GM21576 (cell line): ENCODE data around the gene TRAF7.

Experiments
- ATAC-seq: cut with Tn5 transposase; IDR thresholded peaks from one replicate; pipeline ENCODE4 v1.9.1; 2021; ENCODE audit warnings: mild to moderate bottlenecking, moderate library complexity; ENCODE audit not compliant: unreplicated experiment

The TRAF7 gene

DNA sequence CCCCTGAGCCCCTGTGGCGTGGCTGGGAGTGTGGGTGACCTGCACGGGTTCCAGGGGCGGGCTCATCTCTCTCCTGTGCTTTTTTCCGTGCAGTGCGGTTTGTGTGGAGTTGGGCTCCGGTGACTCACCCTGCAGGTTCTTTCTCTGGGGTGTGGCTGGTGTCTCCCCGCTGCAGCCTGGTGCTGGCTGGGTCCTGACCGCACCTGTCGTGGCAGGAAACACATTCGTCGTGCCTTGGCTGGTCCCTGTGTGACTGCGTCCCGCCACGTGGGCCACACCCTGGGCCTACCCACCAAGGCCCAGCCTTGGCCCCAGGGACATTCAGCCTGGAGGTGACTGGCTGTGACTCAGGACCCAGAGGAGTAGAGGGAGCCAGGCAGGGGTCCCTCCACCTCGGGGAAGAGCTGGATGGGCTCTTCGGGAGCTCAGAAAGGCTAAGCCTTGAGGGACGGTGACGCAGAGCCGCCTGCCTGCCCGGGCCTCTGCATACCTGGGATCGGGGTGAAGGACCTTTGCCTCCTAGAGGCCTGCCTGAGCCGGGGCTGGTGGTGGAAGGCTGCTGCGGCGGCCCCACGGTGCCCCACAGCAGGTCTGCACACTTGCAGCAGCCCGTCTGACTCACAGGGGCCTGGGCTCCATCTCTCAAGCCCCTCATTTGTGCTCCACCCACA lies 7.8 kb downstream of the TRAF7 start:
- ATAC-seq = no peak

DNA sequence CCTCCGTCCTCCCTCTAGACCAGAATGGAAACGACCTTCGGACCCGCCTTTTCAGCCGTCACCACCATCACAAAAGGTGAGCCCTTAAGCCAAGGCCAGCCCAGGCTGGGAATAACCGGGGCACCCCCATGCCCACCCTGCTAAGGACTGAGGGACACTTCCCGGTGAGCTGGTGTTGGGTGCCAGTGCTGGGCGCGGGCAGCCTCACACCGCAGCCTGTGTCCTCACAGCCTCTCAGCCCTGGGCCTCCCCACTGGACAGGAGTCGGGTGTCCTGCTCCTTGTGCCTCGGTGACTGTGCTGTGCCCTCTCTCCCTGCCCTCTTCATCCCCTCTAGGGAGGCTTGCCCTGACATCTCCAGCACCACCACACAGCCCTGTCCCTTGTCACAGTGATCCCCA lies 10.3 kb downstream of the TRAF7 start:
- ATAC-seq = no peak

DNA sequence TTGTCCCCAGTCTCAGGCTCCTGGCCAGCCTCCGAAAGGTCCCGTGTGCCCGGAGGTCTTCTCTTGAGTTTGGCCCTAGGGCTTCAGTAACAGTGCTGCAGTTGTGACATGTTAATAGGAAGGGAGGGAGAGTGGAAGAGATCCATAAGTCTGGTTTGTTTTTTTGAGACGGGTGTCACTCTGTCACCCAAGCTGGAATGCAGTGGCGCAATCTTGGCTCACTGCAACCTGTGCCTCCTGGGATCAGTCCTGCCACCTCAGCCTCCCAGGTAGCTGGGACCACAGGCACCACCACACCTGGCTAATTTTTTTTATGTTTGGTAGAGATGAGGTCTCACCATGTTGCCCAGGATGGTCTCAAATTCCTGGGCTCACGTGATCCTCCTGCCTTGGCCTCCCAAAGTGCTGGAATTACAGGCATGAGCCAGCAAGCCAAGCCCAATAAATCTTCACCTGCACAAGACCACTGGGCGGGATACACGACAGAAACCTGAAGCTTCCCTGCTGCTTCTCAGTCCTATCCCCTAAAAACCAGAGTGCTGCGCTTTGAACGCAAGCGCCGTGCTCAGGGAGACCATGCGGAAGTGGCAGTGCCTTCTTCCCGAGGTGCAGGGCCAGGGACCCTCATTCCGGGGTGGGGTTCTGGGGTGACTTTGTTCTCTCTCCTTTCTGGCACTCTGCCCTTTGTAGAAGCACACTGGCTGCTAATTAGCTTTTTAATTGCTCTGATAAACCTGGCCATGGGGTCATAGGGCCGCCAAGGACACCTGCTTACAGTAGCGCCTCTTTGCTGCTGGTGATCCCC lies 10.9 kb downstream of the TRAF7 start:
- ATAC-seq = no peak

DNA sequence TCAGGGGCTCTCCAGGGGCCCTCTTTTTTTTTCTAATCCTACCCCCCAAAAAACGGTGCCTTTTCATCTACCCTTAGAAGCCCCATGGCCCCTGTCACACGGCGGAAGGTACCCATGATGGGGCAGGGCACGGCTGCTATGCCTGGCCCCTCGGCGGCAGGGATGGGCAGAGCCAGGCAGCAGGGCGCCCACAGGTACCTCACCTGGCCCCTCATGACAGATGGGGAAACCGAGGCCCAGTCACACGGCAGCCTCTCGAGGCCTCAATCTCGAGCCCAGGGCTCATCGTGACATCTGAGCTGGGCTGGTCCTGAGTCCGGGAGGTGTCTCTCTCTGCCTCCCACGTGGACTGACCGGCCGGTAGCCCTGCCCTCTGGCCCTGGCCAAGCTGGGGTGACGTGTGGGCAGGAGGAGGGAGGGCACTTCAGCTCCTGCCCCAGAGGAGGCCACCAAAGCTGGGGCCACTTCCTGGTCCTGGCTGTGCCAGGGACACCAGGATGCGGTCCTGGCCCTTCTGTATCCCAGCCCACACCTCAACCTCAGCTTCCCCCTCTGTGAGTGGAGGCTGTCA lies 11.6 kb downstream of the TRAF7 start:
- no peak for ATAC-seq

DNA sequence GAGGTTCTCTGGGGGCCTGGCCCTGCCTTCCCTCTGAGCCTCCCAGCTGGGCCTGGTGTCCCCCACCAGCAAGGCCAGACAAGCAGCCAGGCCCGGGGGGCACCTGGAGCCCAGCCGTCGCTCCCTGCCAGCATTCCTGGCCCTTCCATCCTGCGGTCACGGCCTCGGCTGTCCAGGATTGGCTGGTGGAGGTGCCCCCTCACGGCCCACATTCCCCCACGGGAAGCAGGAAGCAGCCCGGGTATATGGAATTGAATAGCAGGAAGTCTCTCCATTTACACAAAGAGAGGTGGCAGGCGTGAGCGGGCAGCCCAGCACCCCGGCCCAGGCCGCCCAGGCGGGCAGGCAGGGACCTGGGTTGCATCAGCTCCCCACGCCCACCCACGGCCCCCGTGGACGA lies 14.5 kb downstream of the TRAF7 start:
- ATAC-seq = no peak

DNA sequence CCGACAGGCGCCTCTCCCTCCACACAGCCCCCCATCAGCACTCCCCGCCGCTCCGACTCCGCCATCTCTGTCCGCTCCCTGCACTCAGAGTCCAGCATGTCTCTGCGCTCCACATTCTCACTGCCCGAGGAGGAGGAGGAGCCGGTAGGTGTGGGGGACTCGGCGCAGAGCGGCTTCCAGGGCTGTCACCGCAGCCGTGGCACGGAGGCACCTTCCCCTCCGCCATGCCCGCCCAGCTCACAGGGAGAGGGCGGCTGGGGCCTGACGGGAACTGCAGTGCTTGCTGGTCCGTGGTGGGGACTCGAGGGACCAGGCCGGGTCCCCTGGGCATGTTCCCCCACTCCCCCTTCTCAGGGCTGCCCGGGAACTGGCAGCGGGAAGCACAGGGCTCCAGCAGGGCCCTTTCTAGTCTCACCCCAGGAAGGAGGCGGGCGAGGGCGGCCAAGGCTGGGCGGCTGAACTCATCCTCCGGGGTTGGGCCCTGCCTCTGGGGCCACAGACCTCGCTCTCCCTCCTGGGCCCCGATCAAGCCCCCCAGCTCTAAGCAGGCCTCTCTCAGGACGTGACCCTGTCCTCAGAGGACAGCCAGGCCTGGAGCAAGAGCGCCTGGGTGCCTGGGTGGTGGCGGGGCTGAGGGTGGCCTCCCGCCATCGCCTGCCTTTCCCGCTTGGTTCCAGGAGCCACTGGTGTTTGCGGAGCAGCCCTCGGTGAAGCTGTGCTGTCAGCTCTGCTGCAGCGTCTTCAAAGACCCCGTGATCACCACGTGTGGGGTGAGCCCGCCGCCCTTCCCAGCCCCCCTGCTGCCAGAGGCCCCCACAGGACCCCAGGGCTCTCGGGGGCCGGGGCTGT lies 15.2 kb downstream of the TRAF7 start:
- ATAC-seq = no peak

DNA sequence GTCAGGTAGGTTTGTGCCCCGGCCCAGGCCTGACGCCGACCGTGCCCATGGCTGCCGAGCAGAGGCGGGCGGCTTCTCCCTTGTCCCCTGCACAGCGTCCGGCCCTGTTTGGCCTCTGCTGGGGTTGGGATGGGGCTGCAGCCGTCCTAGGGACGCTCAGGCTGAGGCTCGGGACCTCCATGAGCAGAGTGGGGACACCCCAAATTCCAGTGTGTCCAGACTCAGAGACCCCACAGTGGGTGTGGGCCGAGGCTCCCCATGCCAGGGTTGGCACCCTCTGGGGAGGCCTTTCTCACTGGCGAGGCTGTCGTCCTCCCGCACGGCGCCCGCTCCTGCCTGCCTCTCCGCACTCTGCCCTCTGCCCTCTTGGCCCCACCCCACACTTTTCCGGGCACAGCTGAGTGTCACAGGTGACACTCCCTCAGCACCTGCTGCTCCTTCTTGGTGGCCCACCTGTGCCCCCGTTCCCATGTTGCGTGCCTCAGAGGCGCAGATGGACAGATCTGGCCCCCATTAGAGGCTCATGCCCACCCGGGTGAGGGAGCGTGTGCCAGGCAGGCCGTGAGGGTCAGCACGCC lies 16.1 kb downstream of the TRAF7 start:
- ATAC-seq = no peak

DNA sequence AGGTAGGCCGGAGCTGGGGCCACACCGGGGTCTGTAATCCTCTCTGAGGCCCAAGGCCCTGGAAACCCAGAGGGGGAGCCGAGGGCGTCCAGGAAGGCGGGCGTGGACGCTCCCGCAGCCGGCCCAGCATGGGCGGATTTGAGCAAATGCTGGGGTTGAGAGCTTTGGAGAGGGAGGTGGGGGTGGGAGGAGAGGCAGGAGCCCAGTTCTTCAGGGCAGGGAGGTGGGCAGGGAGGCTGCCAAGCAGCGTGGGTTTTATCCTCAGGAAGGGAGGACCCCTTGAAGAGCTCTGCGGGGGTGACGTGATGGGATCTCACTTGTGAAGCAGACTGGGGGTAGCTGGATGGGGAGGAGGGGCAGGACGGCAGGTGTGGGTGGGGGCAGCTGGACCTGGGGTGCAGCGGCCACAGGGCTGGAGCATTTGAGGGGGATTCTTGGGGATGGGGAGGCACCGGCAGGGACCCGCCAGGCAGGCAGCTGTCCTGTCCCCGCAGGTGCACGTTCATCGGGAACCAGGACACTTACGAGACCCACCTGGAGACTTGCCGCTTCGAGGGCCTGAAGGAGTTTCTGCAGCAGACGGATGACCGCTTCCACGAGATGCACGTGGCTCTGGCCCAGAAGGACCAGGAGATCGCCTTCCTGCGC lies 17.2 kb downstream of the TRAF7 start:
- ATAC-seq = no peak

DNA sequence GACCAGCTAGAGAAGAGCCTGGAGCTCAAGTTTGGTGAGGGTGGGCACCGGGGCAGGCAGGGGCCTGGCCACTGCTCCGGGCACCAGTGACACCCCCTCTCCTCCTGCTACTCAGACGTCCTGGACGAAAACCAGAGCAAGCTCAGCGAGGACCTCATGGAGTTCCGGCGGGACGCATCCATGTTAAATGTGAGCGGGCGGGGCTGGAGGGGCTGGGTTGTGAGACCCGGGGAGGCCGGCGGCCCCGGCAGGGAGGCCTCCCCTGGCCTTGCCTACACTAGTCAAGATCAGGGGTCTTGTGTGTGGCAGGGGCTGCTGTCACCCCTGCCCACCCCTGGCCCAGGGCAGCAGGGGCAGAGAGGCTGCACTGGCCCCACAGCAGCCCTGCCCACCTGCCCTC lies 17.8 kb downstream of the TRAF7 start:
- ATAC-seq = no peak

DNA sequence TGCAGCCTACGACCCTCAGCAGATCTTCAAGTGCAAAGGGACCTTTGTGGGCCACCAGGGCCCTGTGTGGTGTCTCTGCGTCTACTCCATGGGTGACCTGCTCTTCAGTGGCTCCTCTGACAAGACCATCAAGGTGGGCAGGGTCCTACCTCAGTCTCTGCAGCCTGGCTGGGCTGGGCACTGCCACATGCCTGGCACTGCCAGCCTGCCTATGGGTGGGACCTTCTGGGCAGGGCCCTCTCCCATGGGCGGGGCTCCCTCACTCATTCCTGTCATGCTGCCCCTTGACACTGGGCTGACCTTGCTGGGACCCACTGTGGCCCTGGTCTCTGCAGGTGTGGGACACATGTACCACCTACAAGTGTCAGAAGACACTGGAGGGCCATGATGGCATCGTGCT lies 18.3 kb downstream of the TRAF7 start:
- ATAC-seq = no peak

DNA sequence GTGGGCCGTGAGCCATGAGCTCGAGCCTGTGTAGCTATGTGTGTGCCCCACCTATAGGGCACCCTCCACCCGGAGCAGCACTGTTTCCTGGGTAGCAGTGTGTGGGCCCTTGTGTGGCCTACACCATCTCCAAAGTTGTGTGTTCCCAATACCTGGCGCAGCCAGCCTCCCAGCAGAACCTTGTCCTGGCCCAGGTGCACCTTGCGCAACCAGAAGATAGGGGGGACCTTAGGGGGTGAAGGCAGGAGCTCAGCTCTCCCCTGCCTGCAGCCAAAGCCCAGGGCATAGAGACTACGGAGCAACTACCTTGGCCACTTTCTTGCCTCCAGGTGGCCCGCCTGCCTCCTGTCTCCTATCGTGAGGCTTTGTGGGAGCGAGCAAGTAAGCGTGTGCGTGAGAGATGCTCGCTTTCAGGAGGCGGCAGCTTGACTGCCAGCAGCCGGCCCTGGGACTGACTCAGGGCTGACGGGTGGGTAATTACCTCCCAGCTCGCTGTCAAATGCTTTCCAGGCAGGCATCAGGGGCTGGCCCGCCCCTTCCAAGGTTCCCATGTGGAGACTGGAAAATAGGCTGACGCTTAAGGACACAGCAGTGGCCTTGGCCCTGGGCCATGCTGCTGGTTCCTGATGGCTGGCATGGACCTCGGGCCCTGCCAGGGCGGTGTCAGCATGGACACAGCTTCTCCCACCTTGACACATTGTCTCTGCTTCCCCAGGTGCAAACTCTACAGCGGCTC lies 19.0 kb downstream of the TRAF7 start:
- no peak for ATAC-seq

DNA sequence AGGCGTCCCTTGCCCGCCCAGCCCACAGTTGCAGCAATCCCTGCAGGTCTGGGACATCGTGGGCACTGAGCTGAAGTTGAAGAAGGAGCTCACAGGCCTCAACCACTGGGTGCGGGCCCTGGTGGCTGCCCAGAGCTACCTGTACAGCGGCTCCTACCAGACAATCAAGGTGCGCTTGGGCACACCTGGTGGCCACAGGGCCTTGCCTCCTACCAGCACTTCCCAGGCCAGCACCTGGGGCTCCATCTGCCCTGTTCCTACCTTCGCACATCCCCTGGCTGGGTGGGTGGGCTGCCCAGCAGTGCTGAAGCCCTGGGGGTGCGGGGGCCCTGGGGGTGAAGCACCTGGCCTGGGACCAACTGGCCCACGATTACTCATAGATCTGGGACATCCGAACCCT lies 19.9 kb downstream of the TRAF7 start:
- ATAC-seq = no peak

DNA sequence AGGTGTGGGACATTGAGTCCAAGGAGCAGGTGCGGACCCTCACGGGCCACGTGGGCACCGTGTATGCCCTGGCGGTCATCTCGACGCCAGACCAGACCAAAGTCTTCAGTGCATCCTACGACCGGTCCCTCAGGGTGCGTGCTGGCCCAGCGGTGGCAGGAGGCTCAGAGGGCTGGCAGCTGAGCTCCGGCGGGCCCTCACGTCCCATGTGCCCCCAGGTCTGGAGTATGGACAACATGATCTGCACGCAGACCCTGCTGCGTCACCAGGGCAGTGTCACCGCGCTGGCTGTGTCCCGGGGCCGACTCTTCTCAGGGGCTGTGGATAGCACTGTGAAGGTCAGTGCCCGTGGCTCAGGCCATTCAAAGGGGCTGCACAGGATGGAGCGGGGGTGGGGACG lies 20.5 kb downstream of the TRAF7 start:
- ATAC-seq = no peak

DNA sequence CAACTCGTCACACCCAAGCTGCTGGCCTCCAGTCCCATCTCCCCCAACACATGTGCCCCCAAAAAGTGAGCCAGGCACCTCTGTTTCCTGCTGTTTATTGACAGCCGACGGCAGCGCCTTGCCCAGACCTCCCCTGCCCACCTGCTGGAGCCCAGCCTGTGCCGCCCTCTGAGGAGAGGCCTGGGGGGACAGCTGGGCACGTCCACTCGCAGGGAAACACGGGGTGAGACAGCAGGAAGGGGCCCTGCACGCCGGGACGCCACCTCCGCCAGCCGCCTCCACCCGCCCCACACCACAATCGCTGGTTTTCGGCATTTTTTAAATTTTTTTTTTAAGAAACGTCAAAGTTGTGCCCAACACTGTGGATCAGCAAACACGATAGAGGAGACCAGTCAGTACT lies 21.5 kb downstream of the TRAF7 start:
- no peak for ATAC-seq

DNA sequence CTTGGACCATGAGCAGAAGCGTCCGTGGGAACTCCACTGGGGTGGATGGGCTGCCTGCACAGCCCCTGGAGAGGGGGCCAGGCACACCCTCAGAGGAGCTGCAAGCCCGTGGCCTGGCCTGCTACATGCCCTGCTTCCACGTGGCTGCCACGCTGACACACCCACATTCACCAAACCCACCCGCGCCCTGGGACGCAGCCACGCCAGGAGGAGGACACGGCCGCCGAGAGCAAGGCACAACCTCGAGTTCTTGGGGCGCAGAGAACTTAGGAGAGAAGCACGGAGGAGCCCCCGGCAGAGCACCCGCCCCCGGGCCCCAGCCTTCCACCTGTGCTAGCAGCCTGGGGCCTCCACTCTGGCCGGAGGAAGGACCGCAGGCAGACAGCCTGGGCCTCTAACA lies 22.0 kb downstream of the TRAF7 start:
- no peak for ATAC-seq

DNA sequence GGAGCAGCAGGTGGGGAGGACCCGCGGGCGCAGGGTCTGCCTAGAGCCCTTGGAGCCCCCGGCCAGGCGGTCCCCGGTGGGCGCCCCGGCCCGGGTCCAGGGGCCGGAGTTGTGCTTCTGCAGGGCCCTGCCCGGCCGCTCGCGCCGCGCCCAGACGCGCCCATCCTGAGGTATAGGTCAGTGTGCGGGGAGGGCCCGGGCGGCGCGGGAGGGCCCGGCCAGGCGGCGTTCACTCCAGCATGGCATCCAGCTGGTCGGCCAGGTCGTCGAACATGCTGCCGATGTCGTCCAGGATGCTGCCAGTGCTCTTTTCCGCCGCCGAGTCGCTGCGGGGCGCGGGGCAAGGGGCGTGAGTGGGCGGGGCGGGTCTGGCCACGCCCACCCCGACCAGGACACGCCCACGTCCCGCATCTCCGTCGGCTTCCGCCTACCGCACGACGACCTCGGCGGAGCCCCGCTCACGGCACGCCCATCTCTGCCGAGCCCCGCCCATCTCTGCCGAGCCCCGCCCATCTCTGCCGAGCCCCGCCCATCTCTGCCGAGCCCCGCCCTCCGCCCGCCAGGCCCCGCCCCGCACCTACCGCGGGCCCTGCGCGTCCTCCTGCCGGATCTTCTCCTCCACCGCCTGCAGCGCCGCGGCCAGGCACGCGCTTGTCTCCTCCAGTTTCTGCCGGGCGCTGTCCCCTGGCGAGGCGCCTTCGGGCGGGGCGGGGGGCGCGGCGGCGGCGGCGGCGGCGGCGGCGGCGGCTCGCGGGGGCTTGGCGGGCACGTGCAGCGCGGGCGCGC lies 22.9 kb downstream of the TRAF7 start:
- no peak for ATAC-seq

DNA sequence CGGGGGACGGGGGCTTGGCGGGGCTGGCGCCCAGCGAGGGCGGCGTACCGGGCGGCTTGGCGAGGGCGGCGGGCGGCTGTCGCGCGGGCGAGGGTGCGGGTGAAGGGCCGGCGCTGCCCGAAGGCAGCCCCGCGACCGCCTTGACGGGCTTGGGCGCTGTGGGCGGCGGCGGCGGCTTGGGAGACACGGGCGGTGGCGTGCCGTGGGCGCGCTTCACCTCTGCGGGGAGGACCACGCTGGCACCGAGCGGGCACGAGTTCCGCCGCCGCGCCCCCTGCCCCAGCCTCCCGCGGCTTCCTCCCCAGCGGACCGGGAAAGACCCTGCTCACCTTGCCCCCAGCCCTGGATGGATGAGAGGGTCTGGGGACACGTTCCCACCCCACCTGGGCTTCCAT lies 23.5 kb downstream of the TRAF7 start:
- no peak for ATAC-seq

DNA sequence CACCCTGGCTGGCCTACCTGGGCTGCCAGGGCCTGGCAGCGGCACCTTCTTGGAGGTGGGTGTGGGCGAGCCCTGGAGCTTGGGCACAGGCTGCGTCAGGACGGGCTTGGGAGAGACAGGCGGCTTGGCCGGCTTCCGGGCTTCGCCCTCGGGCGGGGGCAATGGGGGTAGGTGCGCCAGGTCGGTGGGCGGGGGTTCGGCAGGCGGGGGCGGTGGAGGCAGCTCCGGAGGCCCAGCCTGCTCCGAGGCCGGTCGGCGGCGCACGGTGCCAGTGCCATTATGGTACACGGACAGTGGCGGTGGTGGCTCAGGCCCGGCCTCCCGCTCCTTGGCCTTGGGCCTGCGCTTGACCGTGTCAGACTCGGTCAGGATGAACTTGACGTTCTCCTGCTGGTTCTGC lies 24.0 kb downstream of the TRAF7 start:
- ATAC-seq = no peak

DNA sequence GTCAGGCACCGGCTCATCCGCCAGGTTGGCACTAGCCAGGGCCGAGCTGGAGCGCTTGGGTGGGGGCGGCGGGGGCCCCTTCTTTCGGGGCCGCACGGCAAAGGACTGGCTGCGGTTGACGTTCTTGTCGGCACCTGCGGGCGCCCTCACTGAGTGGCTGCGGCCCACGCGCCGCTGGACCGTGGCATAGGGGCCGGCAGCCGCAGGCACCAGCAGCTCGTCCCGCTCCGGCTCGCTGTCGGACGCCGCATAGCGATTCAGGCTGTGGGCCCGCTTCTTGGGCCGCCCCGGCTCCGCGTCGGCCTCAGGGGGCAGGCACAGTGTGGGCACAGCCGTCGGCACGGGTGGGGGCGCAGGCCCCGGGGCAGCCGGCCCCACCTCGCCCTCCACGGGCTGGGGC lies 24.9 kb downstream of the TRAF7 start:
- ATAC-seq = no peak
